Forelimb muscle (tissue), 1 donor: ENCODE measurements around the gene CYBC1. TPM values are rescaled to one million over a fixed set of nuclear protein-coding genes. Genes with fewer than 3 reads are reported as not detected.

Experiments used
- DNase-seq: peaks from one replicate; pipeline ENCODE4 v3.0.0-alpha.2; 2013; ENCODE audit warnings: low read depth
- polyA plus RNA-seq: library from polyadenylated mRNA; unstranded; fragments of 120-200 nt; gene quantifications from one replicate; pipeline ENCODE4 v1.2.1, GENCODE V29; 2013; ENCODE audit not compliant: insufficient read length

CYBC1 gene
- polyA plus RNA-seq, 1 donor = 25.2 TPM

GRCh38 chr17:82449131-82449882 is 1.2 kb downstream of the CYBC1 start:
- no peak for DNase-seq

DNA sequence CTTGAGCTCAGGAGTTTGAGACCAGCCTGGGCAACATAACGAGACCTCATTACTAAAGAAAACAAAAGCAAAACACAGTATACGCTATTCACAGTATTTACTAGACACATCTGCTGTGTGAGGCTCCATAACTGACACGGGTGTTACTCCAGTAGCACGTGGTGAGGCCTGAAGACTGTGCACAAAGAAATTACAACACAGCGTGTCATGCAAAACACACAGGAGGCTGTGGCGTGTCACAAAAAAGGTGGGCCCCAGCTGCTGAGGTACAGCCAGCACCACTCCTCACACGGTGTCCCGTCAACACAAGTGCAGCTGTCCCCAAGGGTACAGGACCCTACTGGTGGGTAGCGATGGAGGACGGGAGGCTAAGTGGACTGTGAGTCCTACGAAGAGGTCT is 2.7 kb downstream of the CYBC1 start:
- DNase-seq = no peak

DNA sequence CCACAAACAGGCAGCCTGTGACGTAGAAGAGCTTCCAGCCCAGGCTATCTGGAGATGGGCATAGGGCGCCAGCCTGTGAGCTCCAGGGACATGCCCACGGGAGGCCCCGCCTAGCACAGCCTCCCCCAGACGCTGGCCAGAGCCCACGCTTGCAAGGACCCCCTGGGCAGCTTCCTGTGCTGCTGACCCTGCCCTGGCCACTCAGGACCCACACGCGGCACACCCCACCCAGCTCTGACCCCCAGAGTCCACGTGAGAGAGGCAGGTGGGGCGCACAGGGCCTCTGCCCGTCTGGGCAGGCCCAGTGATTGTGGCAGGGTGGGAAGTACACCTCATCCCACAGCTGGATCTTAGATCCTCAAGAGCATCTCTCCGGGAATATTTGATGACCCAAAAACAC is 3.9 kb downstream of the CYBC1 start:
- no peak for DNase-seq

DNA sequence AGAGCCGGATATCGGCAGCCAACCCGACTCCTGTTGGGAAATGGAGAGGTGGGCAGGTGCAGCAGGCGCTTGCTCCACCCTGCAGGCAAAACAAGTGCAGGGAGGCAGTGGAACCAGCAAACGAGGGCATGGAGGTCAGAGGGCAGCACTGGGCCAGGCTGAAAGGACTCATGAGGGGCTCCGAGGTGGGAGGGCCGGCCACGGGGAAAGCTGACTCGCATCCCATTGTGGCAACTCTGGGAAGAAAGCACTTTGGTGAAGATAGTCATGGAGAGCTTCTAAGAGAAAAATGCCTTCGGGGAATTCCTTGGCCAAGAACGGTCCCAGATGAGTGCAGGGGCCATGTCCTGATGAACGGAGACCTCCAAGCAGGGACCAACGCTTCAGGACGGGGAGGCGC is 4.4 kb downstream of the CYBC1 start:
- DNase-seq = no peak

- no peak for DNase-seq
These were observed 5.0 kb downstream of the CYBC1 start for GRCh38 chr17:82445542-82445941.

- no peak for DNase-seq
These were observed 5.5 kb downstream of the CYBC1 start for GRCh38 chr17:82444941-82445521.

DNA sequence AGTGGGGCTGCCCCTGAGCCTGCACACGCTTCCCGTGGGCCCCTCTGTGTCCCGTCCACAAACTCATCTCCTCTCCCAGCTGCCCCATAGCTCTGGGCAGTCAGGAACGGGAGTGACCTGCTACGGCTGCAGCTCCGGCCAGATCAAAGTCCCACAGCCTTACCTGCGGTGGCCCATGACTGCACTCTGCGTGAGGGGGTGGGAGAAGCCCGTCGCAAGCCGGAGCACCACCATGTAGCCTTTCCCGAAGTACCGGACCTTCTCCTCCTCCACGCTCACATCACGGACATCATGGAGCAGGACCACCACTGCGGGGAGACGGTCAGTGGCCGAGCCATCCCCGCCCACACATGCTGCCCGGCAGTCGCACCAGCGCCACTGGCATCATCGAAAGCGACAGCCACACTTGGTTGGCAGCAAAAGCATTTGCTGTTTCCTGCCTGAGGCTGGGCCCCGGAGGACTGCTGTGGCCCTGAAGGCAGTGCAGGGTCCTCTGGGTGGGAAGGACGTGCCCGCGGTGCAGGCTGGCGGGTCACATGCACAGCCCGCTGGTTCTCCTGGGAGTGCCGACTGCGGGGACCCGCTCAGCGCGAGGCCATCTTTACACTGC is 6.2 kb downstream of the CYBC1 start:
- no peak for DNase-seq

- DNase-seq = no peak
These were observed 6.9 kb downstream of the CYBC1 start for GRCh38 chr17:82443465-82444283.

GRCh38 chr17:82442643-82443464 is 7.7 kb downstream of the CYBC1 start:
- DNase-seq = no peak

DNA sequence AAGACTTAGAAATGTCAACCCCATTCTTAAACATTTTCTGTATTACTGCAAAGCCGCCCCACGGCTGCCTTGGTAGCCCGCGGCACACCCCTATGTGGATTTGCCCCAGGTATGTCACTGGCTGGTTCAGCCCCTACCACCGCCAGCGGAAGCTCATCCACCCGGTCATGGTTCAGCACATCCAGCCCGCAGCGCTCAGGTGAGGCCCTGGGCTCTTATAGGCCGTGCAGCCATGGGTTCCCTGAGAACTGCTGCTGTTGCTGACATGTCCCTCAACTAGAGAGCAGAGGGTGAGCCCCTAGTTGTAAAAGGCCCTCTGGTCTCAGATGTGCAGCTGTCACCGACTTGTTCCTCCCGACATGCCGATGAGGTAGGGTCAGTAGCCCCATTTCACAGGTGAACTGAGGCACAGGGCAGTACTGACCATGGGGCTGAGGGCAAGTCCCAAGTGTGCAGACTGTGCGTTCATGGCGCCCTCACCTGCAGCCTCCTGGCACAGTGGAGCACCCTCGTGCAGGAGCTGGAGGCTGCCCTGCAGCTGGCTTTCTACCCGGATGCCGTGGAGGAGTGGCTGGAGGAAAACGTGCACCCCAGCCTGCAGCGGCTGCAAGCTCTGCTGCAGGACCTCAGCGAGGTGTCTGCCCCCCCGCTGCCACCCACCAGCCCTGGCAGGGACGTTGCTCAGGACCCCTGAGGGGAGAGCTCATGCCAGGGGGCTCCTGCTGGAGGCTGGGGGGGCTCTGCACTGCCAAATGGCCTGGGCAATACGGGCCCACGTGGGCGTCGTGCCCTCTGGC is 8.7 kb downstream of the CYBC1 start:
- DNase-seq = no peak

DNA sequence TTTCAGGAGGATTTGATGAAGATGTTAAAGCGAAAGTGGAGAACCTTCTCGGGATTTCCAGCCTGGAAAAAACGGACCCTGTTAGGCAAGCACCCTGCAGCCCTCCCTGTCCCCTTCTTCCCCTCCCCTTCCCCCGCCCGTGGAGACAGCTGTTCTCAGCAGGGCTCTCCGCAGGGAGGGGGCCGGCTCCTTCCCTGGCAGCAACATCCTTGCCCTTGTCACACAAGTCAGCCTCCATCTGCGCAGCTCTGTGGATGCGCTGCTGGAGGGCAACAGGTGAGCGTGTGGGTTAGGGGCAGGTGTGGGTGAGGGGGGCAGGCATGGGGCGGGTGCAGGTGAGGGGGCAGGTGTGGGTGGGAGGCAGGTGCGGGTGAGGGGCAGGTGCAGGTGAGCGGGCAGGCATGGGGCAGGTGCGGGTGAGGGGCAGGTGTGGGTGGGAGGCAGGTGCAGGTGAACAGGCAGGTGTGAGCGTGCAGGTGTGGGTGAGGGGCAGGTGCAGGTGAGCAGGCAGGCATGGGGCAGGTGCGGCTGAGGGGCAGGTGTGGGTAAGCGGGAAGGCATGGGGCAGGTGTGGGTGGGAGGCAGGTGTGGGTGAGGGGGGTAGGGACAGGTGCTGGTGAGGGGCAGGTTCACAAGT is 9.4 kb downstream of the CYBC1 start:
- DNase-seq = no peak

GRCh38 chr17:82440469-82440981 is 10.0 kb downstream of the CYBC1 start:
- DNase-seq = no peak

DNA sequence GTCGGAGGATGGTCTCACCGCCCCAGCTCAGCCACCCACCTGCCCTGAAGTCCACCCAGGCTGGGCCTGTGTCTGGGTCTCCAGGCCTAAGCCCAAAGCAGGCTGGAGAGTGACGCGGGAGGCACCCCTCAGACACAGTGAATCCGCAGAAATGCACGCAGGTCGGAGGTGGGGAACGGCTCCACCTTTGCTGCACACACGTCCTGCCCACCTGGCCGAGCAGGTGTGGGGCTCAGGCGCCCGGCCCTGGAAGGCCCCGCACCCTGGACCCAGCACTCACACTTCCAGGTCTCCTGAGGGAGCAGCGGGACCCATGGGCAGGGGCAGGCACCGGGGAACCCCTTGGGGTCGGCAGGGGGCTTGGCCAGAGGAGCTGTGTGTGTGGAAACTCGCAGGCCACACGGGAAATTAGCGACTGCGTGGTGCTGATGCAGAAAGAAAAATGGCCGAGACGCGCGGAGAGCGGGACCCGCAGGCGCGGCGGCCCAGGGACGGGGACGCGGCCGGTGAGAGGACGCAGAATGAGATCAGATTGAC is 10.7 kb downstream of the CYBC1 start:
- no peak for DNase-seq

DNA sequence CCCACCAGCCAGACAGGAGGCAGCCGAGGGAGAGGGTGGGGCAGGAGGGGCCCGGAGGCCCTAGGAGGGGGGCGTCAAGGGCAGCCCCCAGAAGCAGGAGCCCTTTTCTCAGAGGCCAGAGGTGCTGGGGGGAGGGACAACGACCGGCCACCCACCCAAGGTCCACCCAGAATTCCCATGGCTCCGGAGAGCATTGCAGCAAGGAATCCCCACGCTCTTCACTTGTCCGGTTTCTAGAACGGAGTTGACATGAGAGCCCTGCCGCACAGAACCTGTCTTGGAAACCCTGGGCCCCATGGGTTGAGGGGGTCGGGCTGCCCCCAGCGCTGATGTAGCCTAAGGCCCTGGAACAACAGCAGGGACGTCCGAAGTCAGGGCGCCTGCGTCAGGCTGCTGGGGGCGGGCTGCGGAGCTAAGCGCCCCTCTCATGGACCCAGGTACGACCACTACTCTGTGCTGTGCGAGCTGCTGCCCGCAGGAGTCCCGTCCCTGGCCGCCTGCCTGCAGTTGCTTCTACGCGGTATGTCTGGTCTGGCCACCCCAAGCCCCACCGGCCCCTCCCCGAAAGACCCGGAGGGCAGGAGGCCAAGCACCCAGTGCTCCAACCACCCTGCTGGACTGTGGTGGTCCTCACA is 11.2 kb downstream of the CYBC1 start:
- DNase-seq = no peak

GRCh38 chr17:82438401-82439193 is 12.0 kb downstream of the CYBC1 start:
- no peak for DNase-seq

DNA sequence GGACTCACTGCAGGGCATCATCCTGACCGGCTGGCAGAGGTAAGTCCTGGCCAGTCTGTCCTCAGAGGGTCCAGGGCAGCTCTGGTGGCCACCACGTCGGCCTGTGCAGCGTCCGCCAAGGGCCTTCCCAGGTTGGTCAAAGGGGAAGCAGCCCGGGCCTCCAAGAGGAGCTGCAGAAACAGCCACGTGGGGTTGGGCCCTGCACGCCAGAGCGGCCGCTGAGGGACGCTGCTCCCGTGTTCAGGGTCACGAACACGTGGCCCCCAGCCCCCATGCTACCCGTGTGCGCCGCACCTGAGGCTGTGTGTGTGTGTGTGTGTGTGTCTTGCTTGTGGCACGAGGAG is 13.3 kb downstream of the CYBC1 start:
- no peak for DNase-seq

DNA sequence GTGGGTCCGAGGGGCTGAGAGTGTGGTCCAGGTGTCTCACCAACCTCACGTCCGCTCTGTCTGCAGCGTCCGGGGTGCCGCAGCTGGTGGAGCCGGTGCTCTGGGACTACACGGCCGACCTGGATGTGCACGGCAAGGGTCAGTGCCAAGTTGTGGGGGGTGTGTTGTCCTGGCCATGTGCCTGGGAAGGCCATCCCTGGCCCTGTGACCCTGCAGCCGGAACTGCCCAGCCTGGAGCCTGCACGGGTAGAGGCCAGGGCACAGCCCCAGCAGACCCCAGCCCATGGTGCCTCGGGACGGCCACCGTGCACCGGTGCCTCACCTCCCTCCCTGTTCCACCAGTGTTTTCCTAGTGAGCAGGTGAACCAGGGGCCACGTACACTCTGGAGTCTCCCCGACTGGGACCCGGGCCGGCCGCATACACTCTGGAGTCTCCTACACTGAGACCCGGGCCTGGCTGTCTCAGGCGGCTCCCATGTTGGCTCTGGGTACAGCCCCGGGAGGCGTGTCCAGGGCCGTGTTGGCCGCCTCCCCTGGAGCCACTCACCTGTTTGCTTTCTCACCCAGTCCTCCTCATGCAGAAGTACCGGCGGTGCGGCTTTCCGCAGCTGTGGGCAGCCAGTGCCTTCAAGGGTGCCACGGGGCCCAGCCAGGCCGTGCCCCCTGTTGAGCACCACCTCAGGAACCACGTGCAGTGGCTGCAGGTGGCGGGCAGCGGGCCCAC is 13.8 kb downstream of the CYBC1 start:
- no peak for DNase-seq
